ENCODE data around the gene ATP5PD.
"Not testable (repeated sequence)": the region's sequence is repeated elsewhere in the genome, so short reads cannot be mapped to it uniquely, and the experiment has no call there.

Gene ATP5PD

GRCh38 chr17:75013092-75013559 lies 33.6 kb downstream of the ATP5PD start:
- DNase-seq, result no peak

- DNase-seq, result peak; percentile 72
Measured at GRCh38 chr17:75012346-75013091, 34.2 kb downstream of the ATP5PD start, which contains the start of gene MRPL58. Gene MRPL58, plus strand, starts transcription at chr17:75012670. Its CDS starts 17 bp downstream, at chr17:75012687.

GRCh38 chr17:75012096-75012345 lies 34.7 kb downstream of the ATP5PD start:
- DNase-seq, result no peak

- no peak for DNase-seq
Measured at GRCh38 chr17:75011401-75012095, 35.2 kb downstream of the ATP5PD start.

GRCh38 chr17:75010683-75011400 lies 35.9 kb downstream of the ATP5PD start:
- peak; percentile 13 for DNase-seq

GRCh38 chr17:75009139-75009724 lies 37.5 kb downstream of the ATP5PD start:
- DNase-seq, result no peak

- DNase-seq, result no peak
Measured at GRCh38 chr17:75008373-75008772, 38.4 kb downstream of the ATP5PD start.

GRCh38 chr17:75006653-75007052 lies 40.1 kb downstream of the ATP5PD start:
- peak; percentile 37 for DNase-seq

GRCh38 chr17:75006084-75006483 lies 40.7 kb downstream of the ATP5PD start:
- not testable (repeated sequence) for DNase-seq

- DNase-seq, result no peak
Measured at GRCh38 chr17:75005291-75005690, 41.5 kb downstream of the ATP5PD start.

- DNase-seq, result no peak
Measured at GRCh38 chr17:75004371-75004770, 42.4 kb downstream of the ATP5PD start.

GRCh38 chr17:75003957-75004355 lies 42.8 kb downstream of the ATP5PD start:
- no peak for DNase-seq

GRCh38 chr17:75003070-75003956 lies 43.5 kb downstream of the ATP5PD start:
- no peak for DNase-seq

GRCh38 chr17:75001915-75002843 lies 44.6 kb downstream of the ATP5PD start:
- peak; percentile 29 for DNase-seq

- DNase-seq, result peak; percentile 16
Measured at GRCh38 chr17:74999523-74999922, 47.2 kb downstream of the ATP5PD start.

- peak; percentile 58 for DNase-seq
Measured at GRCh38 chr17:74998783-74999182, 48.0 kb downstream of the ATP5PD start.

- no peak for DNase-seq
Measured at GRCh38 chr17:74995847-74996246, 50.9 kb downstream of the ATP5PD start.

GRCh38 chr17:74994440-74994839 lies 52.3 kb downstream of the ATP5PD start:
- peak; percentile 70 for DNase-seq

GRCh38 chr17:74992223-74992622 lies 54.5 kb downstream of the ATP5PD start:
- DNase-seq, result peak; percentile 12

- DNase-seq, result no peak
Measured at GRCh38 chr17:74990581-74991105, 56.1 kb downstream of the ATP5PD start.

All from MV-4-11 (cell line).